ENCODE results near the gene AP3D1.

Gene AP3D1

DNA sequence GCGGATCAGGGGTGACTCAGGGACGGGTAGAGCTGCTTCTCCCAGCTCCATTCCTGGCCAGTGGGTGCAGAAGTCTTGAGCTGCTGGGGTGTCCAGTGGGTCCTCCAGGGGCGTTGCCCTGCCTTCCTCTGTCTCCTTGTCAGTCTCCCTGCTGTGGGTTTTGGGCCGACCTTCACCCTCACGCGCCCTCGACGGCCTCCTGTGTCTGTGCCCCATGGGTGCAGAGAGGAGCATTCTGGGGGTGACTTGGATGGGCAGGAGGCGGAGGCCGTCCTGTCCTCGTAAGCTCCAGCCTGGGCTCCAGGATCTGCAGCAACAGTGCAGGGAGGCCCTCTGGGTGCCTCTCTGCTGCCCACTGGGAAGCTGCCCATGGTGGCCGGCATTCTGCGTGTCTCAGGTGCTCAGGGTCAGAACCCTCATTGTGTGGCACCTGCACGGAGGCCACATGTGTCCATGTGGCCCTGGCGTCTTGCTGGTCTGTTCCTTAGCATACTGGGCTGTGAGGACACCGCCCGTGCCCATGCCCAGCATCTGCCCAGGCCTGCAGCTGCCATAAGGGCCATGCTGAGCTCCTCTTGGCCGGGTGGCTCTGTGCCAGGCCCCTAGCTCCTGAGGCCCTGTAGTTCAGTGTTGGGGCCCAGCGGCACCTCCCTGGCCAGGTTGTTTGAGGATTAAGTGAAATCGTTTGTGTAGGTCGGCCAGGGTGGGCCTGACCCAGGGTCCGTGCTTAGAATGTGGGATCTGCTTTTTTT lies 29.7 kb upstream of the AP3D1 start:
- DNase-seq: no peak

DNA sequence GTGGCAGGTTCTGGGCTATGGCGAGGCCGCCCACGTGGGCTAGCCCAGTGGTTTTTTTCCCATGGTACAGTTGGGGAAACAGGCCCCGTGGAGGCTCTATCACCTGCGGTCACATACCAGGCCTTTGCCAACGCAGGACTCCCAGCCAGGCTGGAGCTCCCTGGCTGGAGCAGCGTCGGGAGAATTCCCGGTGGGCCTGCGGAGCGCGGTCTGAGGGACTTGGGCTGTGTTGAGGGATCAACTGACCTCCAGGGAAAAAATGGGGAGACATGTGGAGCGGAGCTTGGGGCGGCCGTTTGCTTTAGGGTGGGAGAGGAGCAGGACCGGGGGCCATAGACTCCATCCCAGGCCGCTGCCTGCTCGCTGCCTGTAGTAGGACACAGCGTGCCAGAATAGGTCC lies 28.7 kb upstream of the AP3D1 start:
- DNase-seq: no peak
- no peak for ATAC-seq

More for the DNA sequence above, 29.7 kb upstream of the AP3D1 start:
- no peak for ATAC-seq

DNA sequence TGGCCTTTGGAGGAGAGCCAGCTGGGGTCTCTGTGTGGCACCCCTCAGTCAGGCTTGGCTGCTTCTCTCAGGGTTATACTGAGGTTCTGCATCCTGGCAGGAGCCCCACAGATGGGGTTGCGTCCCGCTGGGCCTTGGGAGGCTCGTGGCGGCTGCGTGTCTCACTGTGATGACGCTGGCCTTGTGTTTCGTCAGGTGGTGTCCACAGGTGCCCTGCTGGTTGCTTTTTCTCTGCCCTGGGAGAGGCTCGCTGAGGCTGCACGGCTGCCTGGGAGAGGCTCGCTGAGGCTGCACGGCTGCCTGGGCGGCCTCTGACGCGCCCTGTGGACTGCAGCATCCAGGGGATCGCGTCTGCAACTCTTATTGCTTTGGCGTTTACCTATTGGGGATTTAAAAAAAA lies 27.7 kb upstream of the AP3D1 start:
- no peak for ATAC-seq
- DNase-seq: no peak

GRCh38 chr19:2176337-2176994 lies 25.1 kb upstream of the AP3D1 start:
- DNase-seq (no peak), ATAC-seq (no peak)

GRCh38 chr19:2175742-2176141 lies 24.4 kb upstream of the AP3D1 start:
- DNase-seq (no peak), ATAC-seq (no peak)

- DNase-seq: no peak
- no peak for ATAC-seq
These were observed 22.6 kb upstream of the AP3D1 start for GRCh38 chr19:2173767-2174577.

- no peak for ATAC-seq
These were observed 22.0 kb upstream of the AP3D1 start for GRCh38 chr19:2173388-2173766.

DNA sequence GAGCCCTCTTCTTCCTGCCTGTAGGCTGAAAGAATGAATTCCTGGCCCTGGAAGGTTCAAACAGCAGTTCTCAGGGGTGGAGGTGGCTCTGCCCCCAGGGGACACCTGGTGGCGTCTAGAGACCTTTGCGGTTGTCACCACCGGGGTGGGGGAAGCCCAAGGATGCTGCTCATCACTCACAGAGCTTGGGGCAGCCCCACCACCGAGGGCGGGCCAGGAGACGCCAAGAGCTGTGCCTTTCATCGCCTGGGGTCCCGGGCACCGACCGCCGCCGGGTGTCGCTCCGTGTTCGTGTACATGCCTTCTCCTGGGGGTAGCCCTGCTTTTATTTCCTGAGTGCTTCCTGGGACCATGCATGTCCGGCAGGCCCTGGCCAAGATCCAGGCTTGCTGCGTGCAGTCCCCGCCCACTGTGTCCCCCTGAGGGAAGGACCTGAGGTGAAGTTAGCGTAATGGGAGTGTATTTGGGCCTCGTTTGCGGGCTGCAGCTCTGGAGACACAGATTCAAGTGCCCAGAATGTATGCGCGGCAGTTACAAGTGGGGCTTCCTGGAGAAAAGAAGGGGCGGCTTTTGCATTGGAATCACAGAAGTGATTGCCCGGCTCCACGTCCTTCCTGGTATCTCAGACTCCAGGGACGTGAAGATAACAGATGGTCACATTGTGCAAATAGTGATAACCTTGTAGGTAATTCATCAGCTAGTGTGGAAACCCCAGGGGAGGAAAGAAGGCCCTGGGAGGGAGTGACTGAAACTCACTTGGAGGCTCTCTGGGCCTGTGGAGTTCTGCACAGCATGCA lies 20.2 kb upstream of the AP3D1 start:
- peak; percentile 94 for DNase-seq

More at GRCh38 chr19:2173388-2173766, 22.0 kb upstream of the AP3D1 start:
- no peak for DNase-seq

GRCh38 chr19:2170987-2171348 lies 19.6 kb upstream of the AP3D1 start:
- ATAC-seq (peak; percentile 14), DNase-seq (no peak)

More for the DNA sequence above, 20.2 kb upstream of the AP3D1 start:
- peak; percentile 80 for ATAC-seq

DNA sequence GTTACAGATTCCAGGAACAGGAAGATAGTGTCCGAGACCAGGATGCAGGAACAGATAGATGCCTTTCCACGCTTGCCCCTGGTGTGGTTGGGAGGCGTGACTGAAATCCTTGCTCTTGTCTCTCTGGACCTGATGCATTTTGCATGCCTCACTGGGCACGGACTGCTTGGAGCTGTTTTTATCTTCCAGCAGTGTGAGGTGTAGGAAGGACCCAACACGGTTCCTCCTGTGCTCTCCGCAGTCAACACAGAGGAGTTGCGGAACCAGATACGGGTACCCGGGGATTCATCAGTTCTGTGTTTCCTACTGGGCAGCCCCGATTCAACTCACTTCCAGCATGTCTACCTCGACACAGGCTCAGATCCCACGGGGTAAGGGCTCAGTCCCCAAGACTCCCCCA lies 18.9 kb upstream of the AP3D1 start:
- ATAC-seq (no peak), DNase-seq (no peak)

DNA sequence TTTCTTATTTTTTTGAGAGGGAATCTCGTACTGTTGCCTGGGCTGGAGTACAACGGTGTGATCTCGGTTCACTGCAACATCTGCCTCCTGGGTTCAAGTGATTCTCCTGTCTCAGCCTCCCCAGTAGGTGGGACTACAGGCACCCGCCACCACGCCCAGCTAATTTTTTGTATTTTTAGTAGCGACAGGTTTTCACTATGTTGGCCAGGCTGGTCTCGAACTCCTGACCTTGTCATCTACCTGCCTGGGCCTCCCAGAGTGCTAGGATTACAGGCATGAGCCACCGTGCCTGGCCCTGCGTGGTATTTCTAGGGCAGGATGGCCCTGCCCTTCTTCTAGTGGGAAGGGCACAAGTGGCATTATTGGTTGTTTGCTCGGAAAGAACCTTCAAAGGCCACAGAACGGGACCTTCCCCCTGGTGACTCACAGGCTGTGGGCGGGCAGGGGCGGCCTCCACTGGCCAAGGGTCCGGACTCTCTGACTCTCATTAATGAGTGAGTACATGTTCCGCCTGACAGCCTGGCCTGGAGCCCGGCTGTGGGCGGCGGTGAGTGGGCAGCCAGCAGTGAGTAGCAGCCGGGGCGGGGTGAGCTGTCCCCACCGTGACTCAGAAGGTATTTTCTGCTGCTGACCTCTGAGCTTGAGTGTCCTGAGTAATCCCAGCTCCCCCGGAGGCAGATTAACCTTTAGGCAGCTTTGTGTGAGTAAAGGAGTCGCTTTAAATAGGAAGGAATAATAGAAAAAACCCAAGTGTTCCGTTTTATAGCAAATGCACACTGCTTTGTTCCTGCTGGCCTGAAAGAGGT lies 17.5 kb upstream of the AP3D1 start:
- DNase-seq (peak; percentile 94), ATAC-seq (peak; percentile 75)

GRCh38 chr19:2167896-2168618 lies 16.7 kb upstream of the AP3D1 start:
- peak; percentile 49 for DNase-seq

DNA sequence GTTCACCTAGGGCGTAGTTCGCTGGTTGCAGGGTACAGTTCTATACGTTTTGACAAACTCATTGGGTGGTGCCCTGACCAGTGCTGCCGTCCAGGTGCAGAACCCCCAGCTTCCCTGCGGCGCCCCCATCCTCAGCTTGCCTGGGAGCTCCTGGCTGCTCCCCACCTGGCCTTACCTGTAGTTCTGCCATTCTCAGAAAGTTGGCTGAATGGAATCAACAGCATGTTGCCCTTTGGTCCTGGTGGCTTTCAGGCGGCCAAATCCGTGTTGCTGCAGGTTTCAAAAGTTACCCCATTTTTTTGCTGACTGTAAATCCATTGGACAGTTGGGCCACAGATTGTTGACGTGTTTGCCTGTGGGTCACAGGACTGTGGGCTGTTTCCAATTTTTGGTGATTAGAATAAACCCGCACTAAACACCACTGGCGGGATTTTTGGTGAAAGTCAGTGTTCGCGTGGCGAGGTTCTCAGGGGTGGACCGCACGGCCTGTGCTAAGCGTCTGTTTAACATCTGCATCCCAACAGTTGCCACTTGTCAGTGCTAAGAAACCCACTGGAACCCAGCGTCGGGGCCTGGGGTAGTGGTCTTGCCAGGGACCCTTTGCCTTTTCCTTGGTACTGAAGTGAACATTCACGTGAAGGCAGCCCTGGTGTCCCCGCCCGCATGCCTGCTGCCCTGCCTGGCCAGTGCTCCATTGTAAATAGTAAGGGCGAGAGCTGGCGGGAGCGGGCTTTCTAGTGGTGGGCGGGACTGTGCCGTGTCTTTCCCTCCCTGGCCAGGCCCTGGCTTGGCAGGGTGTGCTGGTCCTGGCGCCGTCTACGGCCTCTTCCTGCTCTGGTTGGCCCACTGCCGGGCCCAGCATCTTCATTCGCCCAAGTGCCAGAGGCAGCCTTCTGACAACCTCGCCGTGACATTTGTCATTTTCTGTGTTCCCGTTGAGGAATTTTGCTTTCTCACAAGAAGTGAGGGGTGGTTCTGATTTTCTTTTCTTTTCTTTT lies 15.7 kb upstream of the AP3D1 start:
- DNase-seq: no peak
- ATAC-seq: no peak

More at GRCh38 chr19:2167896-2168618, 16.7 kb upstream of the AP3D1 start:
- no peak for ATAC-seq

GRCh38 chr19:2164020-2164998 lies 12.9 kb upstream of the AP3D1 start:
- DNase-seq (peak; percentile 59), ATAC-seq (no peak)

DNA sequence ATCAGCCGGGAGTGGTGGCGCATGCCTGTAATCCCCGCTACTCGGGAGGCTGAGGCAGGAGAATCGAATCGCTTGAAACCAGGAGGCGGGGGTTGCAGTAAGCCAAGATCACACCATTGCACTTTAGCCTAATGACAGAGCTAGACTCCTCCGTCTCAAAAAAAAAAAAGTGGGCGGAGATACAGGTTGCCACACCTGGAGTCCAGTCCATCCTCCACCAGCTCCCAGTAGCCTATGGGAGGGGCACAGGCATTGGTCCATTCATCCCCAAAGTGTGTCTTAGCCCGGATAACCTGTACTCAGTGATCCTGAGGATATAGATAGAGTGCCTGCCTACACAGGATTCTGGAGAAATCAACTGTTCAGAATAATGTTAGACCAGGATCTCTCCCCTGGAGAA lies 9.0 kb upstream of the AP3D1 start:
- ATAC-seq (no peak), DNase-seq (no peak)

- DNase-seq (no peak), ATAC-seq (no peak)
These were observed 6.1 kb upstream of the AP3D1 start for GRCh38 chr19:2157452-2157851.

DNA sequence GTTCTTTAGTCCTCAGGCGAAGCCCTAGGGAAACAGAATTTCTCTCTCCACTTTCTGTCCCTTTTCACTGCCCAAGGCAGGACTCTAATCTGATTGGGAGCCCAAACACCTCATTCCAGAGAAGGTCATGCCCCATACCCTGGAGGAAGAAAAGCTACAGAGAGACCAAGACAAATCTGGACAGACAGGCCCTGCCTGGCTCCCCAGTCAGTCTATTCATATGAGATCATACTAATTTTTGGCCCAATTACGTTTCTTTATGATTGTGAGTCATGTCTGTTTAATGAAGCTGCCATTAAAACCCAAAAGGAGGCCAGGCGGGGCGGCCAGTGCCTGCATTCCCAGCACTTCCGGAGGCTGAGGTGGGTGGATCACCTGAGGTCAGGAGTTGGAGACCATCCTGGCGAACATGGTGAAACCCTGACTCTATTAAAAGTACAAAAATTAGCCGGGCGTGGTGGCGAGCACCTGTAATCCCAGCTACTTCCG lies 3.3 kb upstream of the AP3D1 start:
- no peak for DNase-seq

DNA sequence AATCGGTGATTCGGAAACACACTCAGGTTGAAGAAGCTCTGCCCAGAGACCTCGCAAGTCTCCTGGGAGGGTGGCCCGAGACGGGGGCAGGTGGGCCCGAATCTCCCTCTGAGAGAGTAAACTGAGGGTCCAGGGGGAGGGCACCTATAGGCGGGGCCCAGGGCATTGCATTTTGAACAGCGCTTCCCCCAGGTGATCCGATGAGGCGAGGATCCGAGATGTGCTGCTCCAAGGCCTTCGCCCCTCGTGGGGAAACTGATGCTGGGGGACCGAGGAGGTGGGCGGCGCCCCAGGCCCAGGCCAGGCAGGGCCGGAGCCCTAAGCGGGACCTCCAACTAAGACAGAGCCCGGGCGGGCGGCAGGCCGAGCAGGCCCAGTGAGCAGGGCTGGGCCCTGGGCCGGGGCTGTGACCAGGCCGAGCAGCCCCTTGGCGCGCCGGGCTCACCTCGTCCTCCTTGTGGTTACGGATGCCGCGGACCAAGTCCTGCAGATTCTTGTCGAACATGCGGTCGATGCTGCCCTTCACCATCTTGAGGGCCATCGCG lies 500 bp downstream of the AP3D1 start:
- peak; percentile 35 for DNase-seq
- ATAC-seq: no peak

More for the DNA sequence above, 3.3 kb upstream of the AP3D1 start:
- no peak for ATAC-seq

Data from stimulated activated naive CD8-positive, alpha-beta T cell treated with anti-CD3 and anti-CD28 coated beads, Interleukin-15, Interleukin-2, amounts not matched to agents 100 U/mL and 50 U/mL, for 24 hours (primary cell).